Stomach (tissue), 9 donors: ENCODE results near the gene SUV39H1. TPM values are rescaled to one million over a fixed set of nuclear protein-coding genes. Genes with fewer than 3 reads are reported as not detected.

Experiments used
- DNase-seq, 2 donors: peaks; one replicate each; pipeline versions ENCODE4 v3.0.0 to v3.0.0-alpha.2; 2013 to 2019
- H3K27ac ChIP-seq, 5 donors: fragments of 200-600 bp in 4 of 5; sonication (generic) in 4 of 5; one replicate each; pipeline ENCODE4 v1.5.1; 2013 to 2019; ENCODE audit warnings: mild to moderate bottlenecking in 1 of 5, moderate library complexity in 1 of 5
- H3K27me3 ChIP-seq, 3 donors: fragments of 200-600 bp; sonication (generic); one replicate each; pipeline ENCODE4 v1.5.1; 2017 to 2019; ENCODE audit warnings: mixed run types in 1 of 3
- H3K36me3 ChIP-seq, 4 donors: fragments of 200-600 bp; sonication (generic); 1 replicate in 3 of 4; 2 replicates in 1 of 4; pipeline ENCODE4 v1.5.1; 2016 to 2019
- H3K4me1 ChIP-seq, 4 donors: fragments of 200-600 bp; sonication (generic); one replicate each; pipeline ENCODE4 v1.5.1; 2016 to 2019
- H3K4me3 ChIP-seq, 4 donors: fragments of 200-600 bp; sonication (generic) in 3 of 4; one replicate each; pipeline ENCODE4 v1.5.1; 2016 to 2019; ENCODE audit warnings: mild to moderate bottlenecking in 1 of 4
- H3K9me3 ChIP-seq, 4 donors: fragments of 200-600 bp; sonication (generic); one replicate each; pipeline ENCODE4 v1.5.1; 2016 to 2019
- EP300 ChIP-seq: sonication (generic); formaldehyde crosslinking; IDR thresholded peaks from one replicate; pipeline ENCODE4 v1.6.1; 2017; ENCODE audit warnings: antibody characterized with exemption
- POLR2A ChIP-seq, 4 donors: fragments of 450-650 bp; IDR thresholded peaks; one replicate each; pipeline ENCODE4 v1.6.1; 2016; ENCODE audit warnings: antibody characterized with exemption in 4 of 4, control low read depth in 2 of 4, mild to moderate bottlenecking in 1 of 4, moderate library complexity in 1 of 4
- POLR2AphosphoS5 ChIP-seq, 3 donors: sonication (generic); formaldehyde crosslinking; IDR thresholded peaks; one replicate each; pipeline ENCODE4 v1.6.1; 2016; ENCODE audit warnings: antibody characterized with exemption in 3 of 3
- WGBS, 5 donors: extraction: QIAGEN DNeasy Blood & Tissue Kit in 3 of 5; methylation state at CpG; one replicate each; pipeline versions ENCODE4 v1.1.5 to v1.1.7; 2013 to 2018; 5-methylcytosine and 5-hydroxymethylcytosine counted together
- intact Hi-C: fragments of 100-400 bp; cut with DNase I; formaldehyde crosslinking; loops from one replicate; pipeline ENCODE4 v1.15.1; 2023; ENCODE audit warnings: low total_unique reads
- polyA plus RNA-seq, 3 donors: library from polyadenylated mRNA; stranded (reverse); fragments of 200-250 nt; gene quantifications; one replicate each; pipeline ENCODE4 v1.2.3, GENCODE V29; 2013
- total RNA-seq, 5 donors: library from RNA; depleted of rRNA; stranded (reverse); fragments of >200 nt; gene quantifications; one replicate each; pipeline versions ENCODE4 v1.1.0 to v1.2.3, GENCODE V29; 2014 to 2016
- TF ChIP-seq, protein P1 (sequence below), 7 experiments: fragments of 450-650 bp in 4 of 7; fragments of 200-600 bp in 3 of 7; sonication (generic) in 3 of 7; IDR thresholded peaks; one replicate each; pipeline ENCODE4 v1.5.1; 2016 to 2019; ENCODE audit warnings: antibody characterized with exemption in 7 of 7, control low read depth in 2 of 7, mild to moderate bottlenecking in 1 of 7
- donor health status: healthy with polysubstance abuse.
- donor health status: Bipolar disorder and iron deficiency.
- donor health status: healthy.

The SUV39H1 gene
- total and polyA plus RNA-seq, 8 donors = 1.8 to 5.5 (median 4.1) TPM

DNA sequence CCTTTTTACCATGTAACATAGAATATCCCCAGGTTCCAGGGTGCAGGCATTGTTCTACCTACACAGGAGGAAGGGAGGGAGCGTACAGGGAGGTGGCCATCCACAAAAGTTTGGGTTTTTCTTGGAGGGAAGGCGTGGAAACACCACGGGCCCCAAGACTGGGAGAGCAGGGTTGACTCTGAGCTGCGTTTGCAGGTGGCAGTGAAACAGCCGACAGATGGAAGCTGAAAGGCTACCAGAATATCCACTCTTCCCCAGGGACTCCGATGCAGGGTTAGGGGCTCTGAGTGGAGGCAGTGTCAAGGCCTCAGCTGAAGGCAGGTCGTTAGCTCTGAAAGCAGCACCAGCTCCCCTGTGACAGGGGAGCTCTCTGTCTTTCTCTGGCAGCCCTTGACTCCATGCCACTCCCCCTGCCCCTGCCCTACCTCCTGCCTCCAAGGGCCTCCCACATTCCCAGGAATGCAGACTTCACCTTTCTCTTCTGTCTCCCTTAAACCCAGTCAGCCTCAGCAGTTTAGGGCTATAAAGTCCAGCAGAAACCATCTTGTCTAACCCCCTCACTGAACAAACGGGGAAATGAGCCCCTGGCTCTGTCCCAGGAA is 51.0 kb downstream of the SUV39H1 start:
- Histone ChIP-seq H3K4me3 (no peak overlapping the region), H3K27ac (no peak overlapping the region), H3K4me1 (no peaks in the 10 kb centered on the region), H3K9me3 (no peaks in the 10 kb centered on the region), H3K36me3 (no peaks in the 10 kb centered on the region), H3K27me3 (no peaks in the 10 kb centered on the region)
- 52 to 70% (median 65%) methylated on average over 6 to 8 of the region's 8 CpGs for WGBS, 5 donors
- no peak for DNase-seq
- TF ChIP-seq, protein P1, sequence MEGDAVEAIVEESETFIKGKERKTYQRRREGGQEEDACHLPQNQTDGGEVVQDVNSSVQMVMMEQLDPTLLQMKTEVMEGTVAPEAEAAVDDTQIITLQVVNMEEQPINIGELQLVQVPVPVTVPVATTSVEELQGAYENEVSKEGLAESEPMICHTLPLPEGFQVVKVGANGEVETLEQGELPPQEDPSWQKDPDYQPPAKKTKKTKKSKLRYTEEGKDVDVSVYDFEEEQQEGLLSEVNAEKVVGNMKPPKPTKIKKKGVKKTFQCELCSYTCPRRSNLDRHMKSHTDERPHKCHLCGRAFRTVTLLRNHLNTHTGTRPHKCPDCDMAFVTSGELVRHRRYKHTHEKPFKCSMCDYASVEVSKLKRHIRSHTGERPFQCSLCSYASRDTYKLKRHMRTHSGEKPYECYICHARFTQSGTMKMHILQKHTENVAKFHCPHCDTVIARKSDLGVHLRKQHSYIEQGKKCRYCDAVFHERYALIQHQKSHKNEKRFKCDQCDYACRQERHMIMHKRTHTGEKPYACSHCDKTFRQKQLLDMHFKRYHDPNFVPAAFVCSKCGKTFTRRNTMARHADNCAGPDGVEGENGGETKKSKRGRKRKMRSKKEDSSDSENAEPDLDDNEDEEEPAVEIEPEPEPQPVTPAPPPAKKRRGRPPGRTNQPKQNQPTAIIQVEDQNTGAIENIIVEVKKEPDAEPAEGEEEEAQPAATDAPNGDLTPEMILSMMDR (IDR thresholded peaks at IDR 0.05) = no peak
- no peak for TF ChIP-seq POLR2AphosphoS5 (IDR thresholded peaks at IDR 0.05)
- no peak for TF ChIP-seq EP300
- no peak for TF ChIP-seq POLR2A (IDR thresholded peaks at IDR 0.05)
- intact Hi-C loops = no loop called here

DNA sequence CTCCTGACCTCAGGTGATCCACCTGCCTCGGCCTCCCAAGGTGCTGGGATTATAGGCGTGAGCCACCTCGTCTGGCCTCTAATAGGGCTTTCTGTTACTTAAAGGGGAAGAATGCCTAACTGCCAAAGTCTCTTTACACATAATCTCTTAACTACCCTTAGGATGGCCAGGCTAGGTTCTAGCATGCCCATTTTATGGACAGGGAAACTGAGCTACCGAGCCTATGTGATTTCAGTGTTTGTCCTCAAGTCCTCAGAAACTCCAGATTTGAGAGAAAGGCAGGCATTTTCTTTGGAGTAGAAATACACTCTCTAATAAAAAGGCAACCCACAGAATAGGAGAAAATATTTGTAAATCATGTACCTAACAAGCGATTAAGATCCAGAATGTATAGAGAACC is 52.6 kb downstream of the SUV39H1 start:
- TF ChIP-seq POLR2AphosphoS5 (IDR thresholded peaks at IDR 0.05) = no peak
- TF ChIP-seq, protein P1 (IDR thresholded peaks at IDR 0.05) = no peak
- TF ChIP-seq EP300 = no peak
- intact Hi-C loops = no loop called here
- WGBS, 5 donors = 78 to 87% (median 79%) methylated on average over 5 of the region's 5 CpGs

DNA sequence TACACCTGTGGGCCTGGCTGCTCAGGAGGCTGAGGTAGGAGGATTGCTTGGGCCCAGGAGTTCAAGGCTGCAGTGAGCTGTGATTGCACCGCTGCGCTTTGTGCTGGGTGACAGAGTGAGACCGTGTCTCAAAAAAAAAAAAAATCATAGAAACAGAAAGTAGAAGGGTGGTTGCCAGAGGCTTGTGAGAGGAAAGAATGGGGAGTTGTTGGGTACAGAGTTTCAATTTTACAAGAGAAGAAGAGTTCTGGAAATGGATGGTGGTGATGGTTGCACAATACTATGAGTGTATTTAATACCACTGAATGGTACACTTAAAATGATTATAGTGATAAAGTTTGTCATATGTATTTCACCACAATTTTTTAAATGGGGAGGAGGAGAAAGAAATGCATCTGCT is 54.8 kb downstream of the SUV39H1 start:
- WGBS, 5 donors = 69 to 86% (median 81%) methylated on average over 3 of the region's 3 CpGs
- Histone ChIP-seq H3K9me3 (no peaks in the 10 kb centered on the region), H3K4me3 (no peak overlapping the region), H3K4me1 (no peaks in the 10 kb centered on the region), H3K27ac (no peak overlapping the region), H3K36me3 (no peaks in the 10 kb centered on the region), H3K27me3 (peaks cover 0 to 5% (median 0%) of the 10 kb centered on the region in 3 donors)
- intact Hi-C loops = no loop called here
- no peak for DNase-seq
- no peak for TF ChIP-seq POLR2A (IDR thresholded peaks at IDR 0.05)
- TF ChIP-seq, protein P1 (IDR thresholded peaks at IDR 0.05) = no peak

More for the DNA sequence above, 52.6 kb downstream of the SUV39H1 start:
- no peak overlapping the region for H3K4me3 ChIP-seq
- no peaks in the 10 kb centered on the region for H3K27me3 ChIP-seq
- DNase-seq = no peak
- H3K4me1 ChIP-seq = no peaks in the 10 kb centered on the region
- no peaks in the 10 kb centered on the region for H3K36me3 ChIP-seq
- no peak overlapping the region for H3K27ac ChIP-seq
- no peaks in the 10 kb centered on the region for H3K9me3 ChIP-seq

DNA sequence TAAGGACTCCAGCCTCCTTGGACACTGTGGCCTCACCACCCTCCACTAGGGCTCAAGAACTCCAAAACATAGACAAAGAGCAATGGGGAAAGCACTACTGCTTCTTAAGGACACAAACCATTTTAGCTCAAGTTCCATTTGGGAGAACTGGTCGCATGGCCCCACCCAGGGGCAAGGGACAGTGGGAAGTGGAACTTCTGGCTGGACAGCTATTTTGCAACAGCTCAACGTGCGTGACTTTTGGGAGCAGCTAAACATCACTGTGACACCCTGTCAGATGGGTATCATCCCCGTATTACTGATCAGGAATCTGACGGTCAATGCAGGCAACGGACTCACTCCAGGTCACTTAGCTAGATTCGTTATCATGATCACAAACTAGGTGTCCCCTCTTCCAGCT is 56.0 kb downstream of the SUV39H1 start:
- H3K27ac ChIP-seq = no peak overlapping the region
- no peak for DNase-seq
- H3K4me1 ChIP-seq = no peaks in the 10 kb centered on the region
- no peaks in the 10 kb centered on the region for H3K9me3 ChIP-seq
- no peaks in the 10 kb centered on the region for H3K36me3 ChIP-seq
- peaks cover 0 to 5% (median 0%) of the 10 kb centered on the region in 3 donors for H3K27me3 ChIP-seq
- no peak overlapping the region for H3K4me3 ChIP-seq
- intact Hi-C loops = no loop called here
- TF ChIP-seq, protein P1 (IDR thresholded peaks at IDR 0.05) = no peak
- TF ChIP-seq POLR2AphosphoS5 (IDR thresholded peaks at IDR 0.05) (no peak), POLR2A (IDR thresholded peaks at IDR 0.05) (no peak), EP300 (no peak)
- WGBS, 5 donors = 52 to 66% (median 62%) methylated on average over 6 to 7 of the region's 7 CpGs
